H9 (cell line): ENCODE data around the gene IL1R2. TPM values are rescaled to one million over a fixed set of nuclear protein-coding genes. Genes with fewer than 3 reads are reported as not detected.

Experiments used
- DNase-seq: peaks from one replicate; pipeline ENCODE4 v3.0.0-alpha.2; 2017
- H2AFZ ChIP-seq: one replicate; pipeline ENCODE4 v1.6.1; 2013; ENCODE audit warnings: mild to moderate bottlenecking, low read length, control low read depth, moderate library complexity
- H2AK5ac ChIP-seq: 2 replicates; pipeline ENCODE4 v1.6.1; 2013; ENCODE audit warnings: low read length, control low read depth, mixed read lengths; ENCODE audit not compliant: insufficient read length
- H2BK120ac ChIP-seq: one replicate; pipeline ENCODE4 v1.6.1; 2013; ENCODE audit warnings: low read depth, mild to moderate bottlenecking, low read length, control low read depth, inconsistent platforms; ENCODE audit not compliant: poor library complexity, severe bottlenecking
- H2BK12ac ChIP-seq: 2 replicates; pipeline ENCODE4 v1.6.1; 2013; ENCODE audit warnings: low read length, control low read depth, mixed read lengths, low read depth; ENCODE audit not compliant: insufficient read length
- H2BK15ac ChIP-seq: 2 replicates; pipeline ENCODE4 v1.6.1; 2013; ENCODE audit warnings: low read depth, low read length, control low read depth
- H2BK20ac ChIP-seq: one replicate; pipeline ENCODE4 v1.6.1; 2013; ENCODE audit warnings: low read depth, mild to moderate bottlenecking, low read length, control low read depth, inconsistent platforms; ENCODE audit not compliant: poor library complexity, severe bottlenecking
- H2BK5ac ChIP-seq: 2 replicates; pipeline ENCODE4 v1.6.1; 2013; ENCODE audit warnings: low read length, control low read depth, mixed read lengths; ENCODE audit not compliant: insufficient read length
- H3K14ac ChIP-seq: 2 replicates; pipeline ENCODE4 v1.6.1; 2013; ENCODE audit warnings: low read length, control low read depth; ENCODE audit not compliant: insufficient read depth
- H3K18ac ChIP-seq: 2 replicates; pipeline ENCODE4 v1.6.1; 2013; ENCODE audit warnings: low read depth, mild to moderate bottlenecking, mixed read lengths, low read length, control low read depth; ENCODE audit not compliant: insufficient read length
- H3K23ac ChIP-seq: 2 replicates; pipeline ENCODE4 v1.6.1; 2013; ENCODE audit warnings: low read length, control low read depth, mixed read lengths, low read depth; ENCODE audit not compliant: insufficient read length
- H3K23me2 ChIP-seq: 2 replicates; pipeline ENCODE4 v1.6.1; 2013; ENCODE audit warnings: low read depth, mild to moderate bottlenecking, mixed read lengths, low read length, control low read depth; ENCODE audit not compliant: insufficient read length, poor library complexity, severe bottlenecking
- H3K27ac ChIP-seq: 2 replicates; pipeline ENCODE4 v1.5.1; 2013; ENCODE audit warnings: low read length, control low read depth, mixed read lengths, low read depth; ENCODE audit not compliant: insufficient read length
- H3K27me3 ChIP-seq: 2 replicates; pipeline ENCODE4 v1.6.1; 2013; ENCODE audit warnings: low read length, control low read depth, inconsistent platforms; ENCODE audit not compliant: insufficient read depth
- H3K4ac ChIP-seq: 2 replicates; pipeline ENCODE4 v1.6.1; 2013; ENCODE audit warnings: low read depth, mild to moderate bottlenecking, control low read depth, inconsistent platforms, low read length, moderate library complexity
- H3K4me1 ChIP-seq: 2 replicates; pipeline ENCODE4 v1.6.1; 2013; ENCODE audit warnings: low read length, control low read depth, inconsistent platforms; ENCODE audit not compliant: insufficient read depth
- H3K4me2 ChIP-seq: 2 replicates; pipeline ENCODE4 v1.6.1; 2013; ENCODE audit warnings: low read length, control low read depth, mixed read lengths; ENCODE audit not compliant: insufficient read length, insufficient read depth
- H3K56ac ChIP-seq: 2 replicates; pipeline ENCODE4 v1.6.1; 2013; ENCODE audit warnings: low read depth, mild to moderate bottlenecking, mixed read lengths, low read length, control low read depth; ENCODE audit not compliant: insufficient read length
- H3K79me1 ChIP-seq: 2 replicates; pipeline ENCODE4 v1.6.1; 2013; ENCODE audit warnings: low read depth, mild to moderate bottlenecking, moderate library complexity, low read length, control low read depth, inconsistent platforms; ENCODE audit not compliant: insufficient read depth, poor library complexity, severe bottlenecking
- H3K79me2 ChIP-seq: 2 replicates; pipeline ENCODE4 v1.6.1; 2013; ENCODE audit warnings: low read length, control low read depth, inconsistent platforms; ENCODE audit not compliant: insufficient read depth
- H3K9ac ChIP-seq: 2 replicates; pipeline ENCODE4 v1.6.1; 2013; ENCODE audit warnings: low read length, control low read depth, mixed read lengths; ENCODE audit not compliant: insufficient read length; ENCODE audit errors: extremely low read depth
- H3K9me3 ChIP-seq: one replicate; pipeline ENCODE4 v1.6.1; 2013; ENCODE audit warnings: low read depth, low read length, inconsistent platforms; ENCODE audit not compliant: control insufficient read depth
- H3T11ph ChIP-seq: one replicate; pipeline ENCODE4 v1.6.1; 2013; ENCODE audit warnings: mild to moderate bottlenecking, low read length, control low read depth, inconsistent platforms
- H4K20me1 ChIP-seq: one replicate; pipeline ENCODE4 v1.6.1; 2013; ENCODE audit not compliant: control insufficient read depth, insufficient read length, insufficient read depth
- H4K5ac ChIP-seq: 2 replicates; pipeline ENCODE4 v1.6.1; 2013; ENCODE audit warnings: low read depth, mild to moderate bottlenecking, mixed read lengths, low read length, control low read depth; ENCODE audit not compliant: insufficient read length
- H4K8ac ChIP-seq: replicated peaks from 2 replicates; pipeline ENCODE4 v1.6.1; 2013; ENCODE audit warnings: low read length, control low read depth, mixed read lengths, low read depth; ENCODE audit not compliant: insufficient read length
- H4K91ac ChIP-seq: 2 replicates; pipeline ENCODE4 v1.6.1; 2013; ENCODE audit warnings: low read depth, mild to moderate bottlenecking, moderate library complexity, mixed read lengths, low read length, control low read depth; ENCODE audit not compliant: insufficient read length
- H3K27ac Mint-ChIP-seq, 3 experiments: 2 replicates in 2 of 3; 3 replicates in 1 of 3; pipeline ENCODE4 v1.8.0; 2020 to 2021; ENCODE audit warnings: mixed read lengths in 3 of 3, mild to moderate bottlenecking in 1 of 3, moderate library complexity in 1 of 3
- H3K27me3 Mint-ChIP-seq: 2 replicates; pipeline ENCODE4 v1.8.0; 2021; ENCODE audit warnings: low read depth, mild to moderate bottlenecking, moderate library complexity, mixed read lengths
- H3K36me3 Mint-ChIP-seq, 3 experiments: 2 replicates in 2 of 3; 3 replicates in 1 of 3; pipeline ENCODE4 v1.8.0; 2020 to 2021; ENCODE audit warnings: low read depth in 3 of 3, mixed read lengths in 3 of 3; ENCODE audit not compliant: insufficient read depth in 1 of 3
- H3K4me1 Mint-ChIP-seq, 2 experiments: 2 replicates each; pipeline ENCODE4 v1.8.0; 2020; ENCODE audit warnings: mixed read lengths in 2 of 2
- H3K4me3 Mint-ChIP-seq, 2 experiments: 2 replicates in 1 of 2; 3 replicates in 1 of 2; pipeline ENCODE4 v1.8.0; 2020 to 2021; ENCODE audit warnings: mild to moderate bottlenecking in 2 of 2, mixed read lengths in 2 of 2, moderate library complexity in 1 of 2
- H3K9me3 Mint-ChIP-seq, 2 experiments: 2 replicates in 1 of 2; 3 replicates in 1 of 2; pipeline ENCODE4 v1.8.0; 2020; ENCODE audit warnings: mild to moderate bottlenecking in 2 of 2, mixed read lengths in 2 of 2, moderate library complexity in 1 of 2
- WGBS: extraction: QIAGEN DNeasy Blood & Tissue Kit; methylation state at CpG from one replicate; pipeline ENCODE4 v1.1.7; 2013; ENCODE audit warnings: missing lambda C conversion rate, low lambda C conversion rate, mixed read lengths; ENCODE audit not compliant: insufficient read length; ENCODE audit errors: extremely low coverage; 5-methylcytosine and 5-hydroxymethylcytosine counted together
- total RNA-seq: library from RNA; stranded (reverse); gene quantifications from 2 replicates; pipeline ENCODE4 v1.2.1, GENCODE V29; 2021
- TF ChIP-seq, protein P1 (sequence below): fragments of 200-600 bp; sonication (generic); conservative IDR thresholded peaks from 3 replicates; pipeline ENCODE4 v1.8.0; 2021; ENCODE audit warnings: antibody characterized with exemption, mild to moderate bottlenecking

IL1R2 gene
- total RNA-seq, 1 experiment from 2014 or later: not detected

DNA sequence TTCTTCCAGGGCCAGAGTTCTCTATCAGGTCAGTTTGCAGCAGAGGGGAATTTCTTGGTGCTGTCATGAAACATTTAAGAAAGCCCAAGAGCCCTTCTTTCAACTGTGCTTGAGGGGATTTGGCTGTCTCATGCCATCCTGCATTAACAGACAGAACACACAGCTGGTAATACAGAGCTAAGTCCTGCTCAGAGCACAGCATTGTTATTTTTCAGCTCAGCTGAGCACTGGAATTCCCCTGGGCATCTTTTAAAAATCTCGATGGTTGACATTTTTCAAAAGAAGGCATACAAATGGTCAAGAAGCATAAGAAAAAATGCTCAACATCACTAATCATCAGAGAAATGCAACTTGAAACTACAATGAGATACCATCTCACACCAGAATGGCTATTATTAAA, 14.9 kb upstream of the IL1R2 start:
- Histone ChIP-seq H2AK5ac (no peak overlapping the region), H2BK15ac (no peak overlapping the region), H2BK120ac (no peak overlapping the region), H3K9ac (no peak overlapping the region), H2BK12ac (no peak overlapping the region), H4K20me1 (no peaks in the 10 kb centered on the region), H3K9me3 (no peaks in the 10 kb centered on the region), H4K8ac (no peak overlapping the region), H4K91ac (no peak overlapping the region), H4K5ac (no peak overlapping the region), H3K23ac (no peak overlapping the region), H3K4me1 (no peaks in the 10 kb centered on the region; the same call in 1 of the 2 replicates), H3K56ac (no peak overlapping the region), H3K18ac (no peak overlapping the region), H3K4ac (no peak overlapping the region), H2BK5ac (no peak overlapping the region), H3K4me2 (no peak overlapping the region), H3T11ph (no peak overlapping the region), H3K79me1 (no peaks in the 10 kb centered on the region), H3K79me2 (no peaks in the 10 kb centered on the region), H3K27me3 (no peaks in the 10 kb centered on the region), H2BK20ac (no peak overlapping the region), H3K14ac (no peak overlapping the region), H2AFZ (no peak overlapping the region), H3K27ac (no peak overlapping the region), H3K23me2 (no peaks in the 10 kb centered on the region)
- H3K27me3 Mint-ChIP-seq: peaks cover 3% of the 10 kb centered on the region; the same call in 1 of the 2 replicates
- H3K9me3 Mint-ChIP-seq: peaks cover under 1 to 4% of the 10 kb centered on the region in 2 experiments
- DNase-seq: no peak
- peaks cover 0 to 9% (median 7%) of the 10 kb centered on the region in 3 experiments; a peak in 4 of 7 replicates for H3K36me3 Mint-ChIP-seq
- no peak overlapping the region for H3K4me3 Mint-ChIP-seq
- no CpG with 5 or more reads among the region's 1 CpG for WGBS
- H3K4me1 Mint-ChIP-seq: peaks cover 16 to 24% of the 10 kb centered on the region in 2 experiments
- TF ChIP-seq, protein P1, sequence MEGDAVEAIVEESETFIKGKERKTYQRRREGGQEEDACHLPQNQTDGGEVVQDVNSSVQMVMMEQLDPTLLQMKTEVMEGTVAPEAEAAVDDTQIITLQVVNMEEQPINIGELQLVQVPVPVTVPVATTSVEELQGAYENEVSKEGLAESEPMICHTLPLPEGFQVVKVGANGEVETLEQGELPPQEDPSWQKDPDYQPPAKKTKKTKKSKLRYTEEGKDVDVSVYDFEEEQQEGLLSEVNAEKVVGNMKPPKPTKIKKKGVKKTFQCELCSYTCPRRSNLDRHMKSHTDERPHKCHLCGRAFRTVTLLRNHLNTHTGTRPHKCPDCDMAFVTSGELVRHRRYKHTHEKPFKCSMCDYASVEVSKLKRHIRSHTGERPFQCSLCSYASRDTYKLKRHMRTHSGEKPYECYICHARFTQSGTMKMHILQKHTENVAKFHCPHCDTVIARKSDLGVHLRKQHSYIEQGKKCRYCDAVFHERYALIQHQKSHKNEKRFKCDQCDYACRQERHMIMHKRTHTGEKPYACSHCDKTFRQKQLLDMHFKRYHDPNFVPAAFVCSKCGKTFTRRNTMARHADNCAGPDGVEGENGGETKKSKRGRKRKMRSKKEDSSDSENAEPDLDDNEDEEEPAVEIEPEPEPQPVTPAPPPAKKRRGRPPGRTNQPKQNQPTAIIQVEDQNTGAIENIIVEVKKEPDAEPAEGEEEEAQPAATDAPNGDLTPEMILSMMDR: no peak
- H3K27ac Mint-ChIP-seq: no peak overlapping the region
